A673 (cell line): ENCODE results near the gene PRXL2A. TPM values are rescaled to one million over a fixed set of nuclear protein-coding genes. Genes with fewer than 3 reads are reported as not detected.

Experiments used
- BruUV-seq: library from RNA; stranded (reverse); fragments of 400-500 nt; replicated peaks from 2 replicates; lab custom pipeline; 2021; lab: Mats Ljungman, UMichigan
- CTCF ChIA-PET: fragments of 300-600 bp; sonication (Branson Sonifier 250); formaldehyde crosslinking; loops from one replicate; lab custom pipeline; 2022; ENCODE audit warnings: antibody characterized with exemption; lab: Charles Lee
- POLR2A ChIA-PET: fragments of 300-600 bp; sonication (Branson Sonifier 250); formaldehyde crosslinking; loops from one replicate; lab custom pipeline; 2022; ENCODE audit warnings: antibody characterized with exemption; ENCODE audit not compliant: low non-redundant PET; lab: Charles Lee
- DNase-seq: peaks from one replicate; pipeline ENCODE4 v3.0.0-alpha.2; 2015; ENCODE audit warnings: low spot score
- H3K27ac ChIP-seq: fragments of 200-600 bp; sonication (generic); 2 replicates; pipeline ENCODE4 v1.5.1; 2016; ENCODE audit warnings: mixed run types, low read depth, mild to moderate bottlenecking, mixed read lengths, antibody characterized with exemption, low read length; ENCODE audit not compliant: poor library complexity, severe bottlenecking
- H3K27me3 ChIP-seq: fragments of 200-600 bp; sonication (generic); replicated peaks from 2 replicates; pipeline ENCODE4 v1.6.1; 2017; ENCODE audit warnings: mixed run types, low read depth, mild to moderate bottlenecking, mixed read lengths, antibody characterized with exemption, low read length; ENCODE audit not compliant: insufficient read depth, poor library complexity
- H3K36me3 ChIP-seq: fragments of 200-600 bp; sonication (generic); 2 replicates; pipeline ENCODE4 v1.6.1; 2016; ENCODE audit warnings: mixed run types, mild to moderate bottlenecking, mixed read lengths, antibody characterized with exemption, low read length; ENCODE audit not compliant: insufficient read depth, poor library complexity, severe bottlenecking
- H3K4me1 ChIP-seq: fragments of 200-600 bp; sonication (generic); 2 replicates; pipeline ENCODE4 v1.6.1; 2017; ENCODE audit warnings: mixed run types, mild to moderate bottlenecking, mixed read lengths, antibody characterized with exemption, low read length; ENCODE audit not compliant: insufficient read depth, poor library complexity, severe bottlenecking
- H3K4me3 ChIP-seq: fragments of 200-600 bp; sonication (generic); 2 replicates; pipeline ENCODE4 v1.5.1; 2016; ENCODE audit warnings: low read depth, mixed run types, mild to moderate bottlenecking, mixed read lengths, low read length; ENCODE audit not compliant: poor library complexity, severe bottlenecking
- H3K9me3 ChIP-seq: fragments of 200-600 bp; sonication (generic); 2 replicates; pipeline ENCODE4 v1.6.1; 2016; ENCODE audit warnings: mixed run types, low read depth, mild to moderate bottlenecking, mixed read lengths, antibody characterized with exemption, low read length; ENCODE audit not compliant: poor library complexity, severe bottlenecking
- EZH2 ChIP-seq: fragments of 200-600 bp; sonication (generic); IDR thresholded peaks from 2 replicates; pipeline ENCODE4 v1.6.1; 2017; ENCODE audit warnings: borderline replicate concordance, low read depth, mild to moderate bottlenecking, mixed read lengths, antibody characterized with exemption, low read length; ENCODE audit not compliant: poor library complexity, severe bottlenecking
- intact Hi-C: fragments of 100-400 bp; cut with micrococcal nuclease; formaldehyde crosslinking; loops from one replicate; pipeline ENCODE4 v1.10.0; 2022; ENCODE audit not compliant: unreplicated experiment
- total RNA-seq: library from RNA; stranded (reverse); gene quantifications from 2 replicates; pipeline ENCODE4 v1.2.3, GENCODE V29; 2021
- TF ChIP-seq, protein P1 (sequence below): fragments of 300-800, 200-600 bp; sonication (generic); conservative IDR thresholded peaks from 2 replicates; pipeline ENCODE4 v1.5.1; 2017; ENCODE audit warnings: low read depth, mild to moderate bottlenecking, antibody characterized with exemption, low read length, moderate library complexity, mixed read lengths

Gene PRXL2A
- total RNA-seq, 1 experiment from 2014 or later: 100 TPM

DNA sequence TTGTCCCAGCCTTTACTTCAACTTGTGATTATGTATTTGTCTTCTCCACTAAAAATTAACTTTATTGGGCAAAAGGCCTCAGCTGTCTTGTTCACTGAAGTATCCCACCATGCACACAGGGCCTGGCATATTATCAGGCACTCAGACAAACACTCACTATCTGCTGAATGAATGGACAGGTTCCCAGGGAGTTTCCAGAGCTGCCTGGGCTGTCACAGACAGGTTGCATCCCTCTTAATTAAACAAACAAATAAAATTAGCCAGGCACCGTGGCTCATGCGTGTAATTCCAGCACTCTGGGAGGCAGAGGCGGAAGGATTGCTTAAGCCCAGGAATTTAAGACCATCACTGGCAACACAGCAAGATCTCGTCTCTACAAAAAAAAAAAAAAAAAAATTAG is 44.3 kb downstream of the PRXL2A start:
- no peak for DNase-seq
- Histone ChIP-seq H3K27ac (no peak overlapping the region), H3K9me3 (no peaks in the 10 kb centered on the region), H3K36me3 (no peaks in the 10 kb centered on the region), H3K4me1 (peaks cover 10% of the 10 kb centered on the region), H3K27me3 (no peaks in the 10 kb centered on the region), H3K4me3 (no peak overlapping the region)
- ChIA-PET POLR2A (no interaction called here), CTCF (no interaction called here)
- TF ChIP-seq, protein P1, sequence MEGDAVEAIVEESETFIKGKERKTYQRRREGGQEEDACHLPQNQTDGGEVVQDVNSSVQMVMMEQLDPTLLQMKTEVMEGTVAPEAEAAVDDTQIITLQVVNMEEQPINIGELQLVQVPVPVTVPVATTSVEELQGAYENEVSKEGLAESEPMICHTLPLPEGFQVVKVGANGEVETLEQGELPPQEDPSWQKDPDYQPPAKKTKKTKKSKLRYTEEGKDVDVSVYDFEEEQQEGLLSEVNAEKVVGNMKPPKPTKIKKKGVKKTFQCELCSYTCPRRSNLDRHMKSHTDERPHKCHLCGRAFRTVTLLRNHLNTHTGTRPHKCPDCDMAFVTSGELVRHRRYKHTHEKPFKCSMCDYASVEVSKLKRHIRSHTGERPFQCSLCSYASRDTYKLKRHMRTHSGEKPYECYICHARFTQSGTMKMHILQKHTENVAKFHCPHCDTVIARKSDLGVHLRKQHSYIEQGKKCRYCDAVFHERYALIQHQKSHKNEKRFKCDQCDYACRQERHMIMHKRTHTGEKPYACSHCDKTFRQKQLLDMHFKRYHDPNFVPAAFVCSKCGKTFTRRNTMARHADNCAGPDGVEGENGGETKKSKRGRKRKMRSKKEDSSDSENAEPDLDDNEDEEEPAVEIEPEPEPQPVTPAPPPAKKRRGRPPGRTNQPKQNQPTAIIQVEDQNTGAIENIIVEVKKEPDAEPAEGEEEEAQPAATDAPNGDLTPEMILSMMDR: no peak
- no peak for TF ChIP-seq EZH2
- intact Hi-C loops: no loop called here
- BruUV-seq: no TSS peak

- peak overlapping the region; percentile 67 for H3K27ac ChIP-seq
- intact Hi-C loops: no loop called here
- TF ChIP-seq EZH2: no peak
- TF ChIP-seq, protein P1: no peak
- H3K36me3 ChIP-seq: no peaks in the 10 kb centered on the region
- peak overlapping the region; percentile 55 for H3K4me3 ChIP-seq
- no peaks in the 10 kb centered on the region for H3K27me3 ChIP-seq
- CTCF ChIA-PET: interaction anchor here (0.6 kb wide), 1 partner anchor 9 kb away, joined by 4 read pairs; no protein-coding TSS in a partner anchor
- no peaks in the 10 kb centered on the region for H3K9me3 ChIP-seq
- POLR2A ChIA-PET: no interaction called here
- DNase-seq: peak; percentile 78
- H3K4me1 ChIP-seq: peaks cover 10% of the 10 kb centered on the region
- BruUV-seq: TSS peak; percentile 89
Measured at GRCh38 chr10:80453056-80453841, 44.9 kb downstream of the PRXL2A start.

DNA sequence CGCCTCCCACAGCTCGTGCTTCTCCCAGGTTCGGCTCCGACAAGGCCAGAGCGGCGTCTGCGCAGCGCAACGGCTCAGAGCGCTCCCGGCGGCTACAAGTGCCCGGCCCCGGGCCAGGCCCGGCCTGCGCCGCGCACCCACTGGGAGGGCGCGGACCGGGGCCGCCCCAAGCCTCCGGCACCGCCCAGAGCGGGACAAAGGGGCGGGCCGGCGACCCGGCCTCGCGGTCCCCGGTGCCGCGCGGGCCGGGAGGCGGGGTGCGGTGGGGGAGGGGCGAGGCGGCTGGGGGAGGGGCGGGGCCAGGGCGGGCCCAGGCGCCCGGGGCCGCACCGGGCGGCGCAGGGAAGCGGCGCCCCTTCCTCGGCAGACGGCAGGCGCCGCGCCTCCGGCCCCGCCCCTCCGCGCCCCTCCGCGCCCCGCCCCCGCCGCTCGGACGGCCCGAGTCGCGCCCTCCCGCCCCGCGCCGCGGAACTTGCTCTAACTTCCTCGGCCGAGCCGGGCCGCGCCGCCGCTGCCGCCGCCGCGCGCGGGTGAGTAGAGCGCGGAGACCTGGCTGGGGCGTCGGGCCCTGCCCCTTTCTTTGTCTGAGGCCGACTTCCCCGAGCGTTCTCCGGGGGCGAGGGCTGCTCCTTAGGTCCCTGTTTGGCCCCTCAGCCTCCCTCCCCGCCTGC is 45.6 kb downstream of the PRXL2A start, which contains the start of gene TSPAN14:
TSPAN14 (plus strand) TSS at position 469 of the 671 bp plus-strand sequence. CDS start 34,924 bp downstream, outside the sequence.
- intact Hi-C loops: no loop called here
- CTCF ChIA-PET: interaction anchor here (0.6 to 1.2 kb wide), 2 partner anchors 9 to 52 kb away, joined by 3 to 4 read pairs; no protein-coding TSS in a partner anchor
- no peaks in the 10 kb centered on the region for H3K36me3 ChIP-seq
- H3K4me1 ChIP-seq: peaks cover 18% of the 10 kb centered on the region
- no peaks in the 10 kb centered on the region for H3K9me3 ChIP-seq
- H3K27me3 ChIP-seq: no peaks in the 10 kb centered on the region
- POLR2A ChIA-PET: no interaction called here
- H3K4me3 ChIP-seq: peak within 1 kb of the TSS; percentile 98
- BruUV-seq: no TSS peak
- peak; percentile 68 for DNase-seq
- TF ChIP-seq EZH2: no peak
- TF ChIP-seq, protein P1: no peak
- H3K27ac ChIP-seq: peak within 1 kb of the TSS; percentile 95
